Liver (tissue), 9 donors: ENCODE results near the gene ARHGAP6. TPM values are rescaled to one million over a fixed set of nuclear protein-coding genes. Genes with fewer than 3 reads are reported as not detected.

Experiments used
- DNase-seq: peaks from one replicate; pipeline ENCODE4 v3.0.0-alpha.2; 2017; ENCODE audit warnings: low spot score
- H3K27ac ChIP-seq, 2 donors: one replicate each; pipeline ENCODE4 v1.7.0; 2013; ENCODE audit warnings: inconsistent platforms in 2 of 2, low read length in 2 of 2, control low read depth in 1 of 2, low read depth in 1 of 2, mild to moderate bottlenecking in 1 of 2
- H3K27me3 ChIP-seq, 4 donors: one replicate each; pipeline versions ENCODE4 v1.6.1 to v1.7.0; 2013; ENCODE audit warnings: low read length in 3 of 4, inconsistent platforms in 1 of 4, mild to moderate bottlenecking in 1 of 4, moderate library complexity in 1 of 4; ENCODE audit not compliant: control insufficient read depth in 4 of 4, insufficient read depth in 4 of 4
- H3K36me3 ChIP-seq, 4 donors: one replicate each; pipeline versions ENCODE4 v1.6.1 to v1.7.0; 2013; ENCODE audit warnings: low read length in 3 of 4, mild to moderate bottlenecking in 3 of 4, low read depth in 1 of 4, moderate library complexity in 1 of 4; ENCODE audit not compliant: control insufficient read depth in 4 of 4, insufficient read depth in 3 of 4
- H3K4me1 ChIP-seq, 4 donors: one replicate each; pipeline versions ENCODE4 v1.6.1 to v1.7.0; 2013; ENCODE audit warnings: low read length in 3 of 4, mild to moderate bottlenecking in 3 of 4, moderate library complexity in 1 of 4; ENCODE audit not compliant: control insufficient read depth in 4 of 4, insufficient read depth in 4 of 4
- H3K4me3 ChIP-seq, 3 donors: one replicate each; pipeline versions ENCODE4 v1.6.1 to v1.7.0; 2013; ENCODE audit warnings: low read length in 3 of 3, control low read depth in 1 of 3, low read depth in 1 of 3, mild to moderate bottlenecking in 1 of 3
- H3K9ac ChIP-seq, 2 donors: one replicate each; pipeline ENCODE4 v1.7.0; 2013; ENCODE audit warnings: low read length in 2 of 2, mild to moderate bottlenecking in 2 of 2, moderate library complexity in 2 of 2, control low read depth in 1 of 2, low read depth in 1 of 2
- H3K9me3 ChIP-seq, 4 donors: one replicate each; pipeline versions ENCODE4 v1.6.1 to v1.7.0; 2013; ENCODE audit warnings: low read length in 3 of 4; ENCODE audit not compliant: control insufficient read depth in 4 of 4
- ATF3 ChIP-seq: IDR thresholded peaks from 2 replicates; pipeline ENCODE4 v1.6.1; 2016; ENCODE audit warnings: antibody characterized with exemption
- EGR1 ChIP-seq, 2 donors: IDR thresholded peaks; 2 replicates each; pipeline ENCODE4 v1.6.1; 2016 to 2018; ENCODE audit warnings: antibody characterized with exemption in 2 of 2, low read depth in 2 of 2
- FOXA1 ChIP-seq: IDR thresholded peaks from 2 replicates; pipeline ENCODE4 v1.6.1; 2016; ENCODE audit warnings: antibody characterized with exemption
- FOXA2 ChIP-seq: IDR thresholded peaks from 2 replicates; pipeline ENCODE4 v1.6.1; 2016; ENCODE audit warnings: antibody characterized with exemption
- GABPA ChIP-seq, 2 donors: IDR thresholded peaks in 1 of 2; conservative IDR thresholded peaks in 1 of 2; 2 replicates each; pipeline ENCODE4 v1.6.1; 2016; ENCODE audit warnings: antibody characterized with exemption in 2 of 2, mild to moderate bottlenecking in 1 of 2, moderate library complexity in 1 of 2
- HNF4A ChIP-seq, 2 donors: conservative IDR thresholded peaks; 2 replicates each; pipeline ENCODE4 v1.6.1; 2016; ENCODE audit warnings: antibody characterized with exemption in 2 of 2, mild to moderate bottlenecking in 2 of 2
- HNF4G ChIP-seq: IDR thresholded peaks from 2 replicates; pipeline ENCODE4 v1.6.1; 2016; ENCODE audit warnings: antibody characterized with exemption
- JUND ChIP-seq, 2 donors: IDR thresholded peaks; 2 replicates each; pipeline ENCODE4 v1.6.1; 2016; ENCODE audit warnings: antibody characterized with exemption in 2 of 2
- MAX ChIP-seq: IDR thresholded peaks from 2 replicates; pipeline ENCODE4 v1.6.1; 2016; ENCODE audit warnings: antibody characterized with exemption
- NR2F2 ChIP-seq: IDR thresholded peaks from 2 replicates; pipeline ENCODE4 v1.6.1; 2016; ENCODE audit warnings: antibody characterized with exemption
- RAD21 ChIP-seq, 2 donors: IDR thresholded peaks; 2 replicates each; pipeline ENCODE4 v1.6.1; 2016; ENCODE audit warnings: antibody characterized with exemption in 2 of 2, mild to moderate bottlenecking in 2 of 2
- RXRA ChIP-seq, 2 donors: IDR thresholded peaks; 2 replicates each; pipeline ENCODE4 v1.6.1; 2017 to 2018; ENCODE audit warnings: antibody characterized with exemption in 2 of 2, mild to moderate bottlenecking in 1 of 2
- SP1 ChIP-seq: IDR thresholded peaks from 2 replicates; pipeline ENCODE4 v1.6.1; 2018; ENCODE audit warnings: antibody characterized with exemption, mild to moderate bottlenecking
- TAF1 ChIP-seq: conservative IDR thresholded peaks from 2 replicates; pipeline ENCODE4 v1.6.1; 2016; ENCODE audit warnings: antibody characterized with exemption, mild to moderate bottlenecking
- ZBTB33 ChIP-seq: IDR thresholded peaks from 2 replicates; pipeline ENCODE4 v1.6.1; 2016; ENCODE audit warnings: antibody characterized with exemption
- WGBS: extraction: QIAGEN DNeasy Blood & Tissue Kit; methylation state at CpG from one replicate; pipeline ENCODE4 v1.1.7; 2013; 5-methylcytosine and 5-hydroxymethylcytosine counted together
- polyA plus RNA-seq, 2 donors: library from polyadenylated mRNA; stranded (reverse) in 1 of 2; unstranded in 1 of 2; fragments of 200-250 nt in 1 of 2; fragments of >200 nt in 1 of 2; fragmentation: Nextera tagmentation in 1 of 2; extraction: Ambion mirVana in 1 of 2; gene quantifications; one replicate each; pipeline versions ENCODE4 v1.2.1 to v1.2.3, GENCODE V29; 2013 to 2015
- total RNA-seq, 2 donors: library from RNA; depleted of rRNA; stranded (reverse); fragments of >200 nt; gene quantifications; one replicate each; pipeline ENCODE4 v1.2.3, GENCODE V29; 2014
- TF ChIP-seq, protein P1 (sequence below): IDR thresholded peaks from 2 replicates; pipeline ENCODE4 v1.6.1; 2016; ENCODE audit warnings: antibody characterized with exemption, mild to moderate bottlenecking
- TF ChIP-seq, protein P2 (sequence below): fragments of 150-350 bp; IDR thresholded peaks from 2 replicates; pipeline ENCODE4 v1.5.1; 2017; ENCODE audit warnings: improper control_type of control experiment, low read depth, low read length; ENCODE audit not compliant: missing input control
- donor health status: healthy.
- donor health status: healthy.
- donor health status: healthy.
- donor health status: healthy.
- donor health status: healthy.

The ARHGAP6 gene
- total and polyA plus RNA-seq, 4 donors, result 0.10 to 2.2 (median 0.65) TPM

GRCh38 chrX:11430271-11430670 lies 235.4 kb downstream of the ARHGAP6 start:
- Histone ChIP-seq H3K27me3 (no peaks in the 10 kb centered on the region), H3K27ac (no peak overlapping the region), H3K9ac (no peak overlapping the region), H3K9me3 (no peaks in the 10 kb centered on the region), H3K4me1 (no peaks in the 10 kb centered on the region), H3K36me3 (no peaks in the 10 kb centered on the region), H3K4me3 (no peak overlapping the region)
- TF ChIP-seq FOXA1 (no peak), RAD21 (IDR thresholded peaks at IDR 0.05) (no peak), HNF4G (no peak), ZBTB33 (no peak), SP1 (no peak), HNF4A (conservative IDR thresholded peaks at IDR 0.05) (no peak), FOXA2 (no peak), EGR1 (IDR thresholded peaks at IDR 0.05; ENCODE audit: low read depth in 2 of 2) (no peak), RXRA (IDR thresholded peaks at IDR 0.05) (no peak), GABPA (IDR thresholded peaks at IDR 0.05 in 1 of 2, conservative IDR thresholded peaks at IDR 0.05 in 1 of 2) (no peak), NR2F2 (no peak), TAF1 (no peak)
- TF ChIP-seq, protein P1, sequence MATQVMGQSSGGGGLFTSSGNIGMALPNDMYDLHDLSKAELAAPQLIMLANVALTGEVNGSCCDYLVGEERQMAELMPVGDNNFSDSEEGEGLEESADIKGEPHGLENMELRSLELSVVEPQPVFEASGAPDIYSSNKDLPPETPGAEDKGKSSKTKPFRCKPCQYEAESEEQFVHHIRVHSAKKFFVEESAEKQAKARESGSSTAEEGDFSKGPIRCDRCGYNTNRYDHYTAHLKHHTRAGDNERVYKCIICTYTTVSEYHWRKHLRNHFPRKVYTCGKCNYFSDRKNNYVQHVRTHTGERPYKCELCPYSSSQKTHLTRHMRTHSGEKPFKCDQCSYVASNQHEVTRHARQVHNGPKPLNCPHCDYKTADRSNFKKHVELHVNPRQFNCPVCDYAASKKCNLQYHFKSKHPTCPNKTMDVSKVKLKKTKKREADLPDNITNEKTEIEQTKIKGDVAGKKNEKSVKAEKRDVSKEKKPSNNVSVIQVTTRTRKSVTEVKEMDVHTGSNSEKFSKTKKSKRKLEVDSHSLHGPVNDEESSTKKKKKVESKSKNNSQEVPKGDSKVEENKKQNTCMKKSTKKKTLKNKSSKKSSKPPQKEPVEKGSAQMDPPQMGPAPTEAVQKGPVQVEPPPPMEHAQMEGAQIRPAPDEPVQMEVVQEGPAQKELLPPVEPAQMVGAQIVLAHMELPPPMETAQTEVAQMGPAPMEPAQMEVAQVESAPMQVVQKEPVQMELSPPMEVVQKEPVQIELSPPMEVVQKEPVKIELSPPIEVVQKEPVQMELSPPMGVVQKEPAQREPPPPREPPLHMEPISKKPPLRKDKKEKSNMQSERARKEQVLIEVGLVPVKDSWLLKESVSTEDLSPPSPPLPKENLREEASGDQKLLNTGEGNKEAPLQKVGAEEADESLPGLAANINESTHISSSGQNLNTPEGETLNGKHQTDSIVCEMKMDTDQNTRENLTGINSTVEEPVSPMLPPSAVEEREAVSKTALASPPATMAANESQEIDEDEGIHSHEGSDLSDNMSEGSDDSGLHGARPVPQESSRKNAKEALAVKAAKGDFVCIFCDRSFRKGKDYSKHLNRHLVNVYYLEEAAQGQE, result no peak
- TF ChIP-seq, protein P2, sequence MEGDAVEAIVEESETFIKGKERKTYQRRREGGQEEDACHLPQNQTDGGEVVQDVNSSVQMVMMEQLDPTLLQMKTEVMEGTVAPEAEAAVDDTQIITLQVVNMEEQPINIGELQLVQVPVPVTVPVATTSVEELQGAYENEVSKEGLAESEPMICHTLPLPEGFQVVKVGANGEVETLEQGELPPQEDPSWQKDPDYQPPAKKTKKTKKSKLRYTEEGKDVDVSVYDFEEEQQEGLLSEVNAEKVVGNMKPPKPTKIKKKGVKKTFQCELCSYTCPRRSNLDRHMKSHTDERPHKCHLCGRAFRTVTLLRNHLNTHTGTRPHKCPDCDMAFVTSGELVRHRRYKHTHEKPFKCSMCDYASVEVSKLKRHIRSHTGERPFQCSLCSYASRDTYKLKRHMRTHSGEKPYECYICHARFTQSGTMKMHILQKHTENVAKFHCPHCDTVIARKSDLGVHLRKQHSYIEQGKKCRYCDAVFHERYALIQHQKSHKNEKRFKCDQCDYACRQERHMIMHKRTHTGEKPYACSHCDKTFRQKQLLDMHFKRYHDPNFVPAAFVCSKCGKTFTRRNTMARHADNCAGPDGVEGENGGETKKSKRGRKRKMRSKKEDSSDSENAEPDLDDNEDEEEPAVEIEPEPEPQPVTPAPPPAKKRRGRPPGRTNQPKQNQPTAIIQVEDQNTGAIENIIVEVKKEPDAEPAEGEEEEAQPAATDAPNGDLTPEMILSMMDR, result no peak
- no peak for DNase-seq

DNA sequence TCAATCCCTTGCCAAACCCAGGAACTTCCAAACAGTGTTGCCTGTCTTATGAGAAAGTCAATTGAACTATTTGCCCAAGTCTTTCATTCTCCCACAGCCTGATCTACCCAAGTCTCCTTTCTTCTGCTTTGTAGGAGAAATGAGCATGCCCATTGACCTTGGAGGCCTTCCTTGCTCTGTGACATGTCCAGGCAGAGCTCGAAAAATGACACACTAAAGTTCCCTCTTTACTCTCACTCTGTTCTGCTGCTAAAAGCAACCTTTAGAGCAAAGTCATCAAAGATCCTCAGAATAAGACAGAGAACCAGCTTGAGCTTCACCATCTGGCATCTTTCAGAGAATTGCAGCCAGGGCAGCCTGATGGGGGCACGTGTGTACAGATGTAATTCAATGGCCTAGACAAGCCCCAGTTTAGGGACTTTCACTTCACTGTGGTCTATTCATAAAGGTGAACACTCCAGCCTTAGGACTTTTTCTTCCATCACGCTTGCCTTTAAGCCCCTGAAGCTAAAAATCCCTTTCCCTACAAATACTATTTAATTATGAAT lies 236.1 kb downstream of the ARHGAP6 start:
- H3K4me1 ChIP-seq, result no peaks in the 10 kb centered on the region
- H3K27me3 ChIP-seq, result no peaks in the 10 kb centered on the region
- no peaks in the 10 kb centered on the region for H3K9me3 ChIP-seq
- H3K27ac ChIP-seq, result no peak overlapping the region
- WGBS, result 78% methylated on average over 3 of the region's 3 CpGs
- no peak overlapping the region for H3K9ac ChIP-seq
- H3K4me3 ChIP-seq, result no peak overlapping the region
- no peak for DNase-seq
- no peaks in the 10 kb centered on the region for H3K36me3 ChIP-seq
- no peak for TF ChIP-seq HNF4G
- TF ChIP-seq SP1, result no peak
- TF ChIP-seq MAX, result no peak
- TF ChIP-seq FOXA1, result no peak
- no peak for TF ChIP-seq NR2F2
- no peak for TF ChIP-seq GABPA (IDR thresholded peaks at IDR 0.05 in 1 of 2, conservative IDR thresholded peaks at IDR 0.05 in 1 of 2)
- TF ChIP-seq HNF4A (conservative IDR thresholded peaks at IDR 0.05), result no peak
- TF ChIP-seq, protein P2, result no peak
- TF ChIP-seq ZBTB33, result no peak
- TF ChIP-seq ATF3, result no peak
- TF ChIP-seq JUND (IDR thresholded peaks at IDR 0.05), result no peak
